Suprapubic skin (tissue), 3 donors: ENCODE data around the gene DIAPH3.

ENCODE experiments used
- EP300 ChIP-seq: sonication (generic); formaldehyde crosslinking; IDR thresholded peaks from one replicate; pipeline ENCODE4 v1.6.1; 2017; ENCODE audit warnings: antibody characterized with exemption
- POLR2A ChIP-seq, 2 donors: fragments of 450-650 bp; IDR thresholded peaks; one replicate each; pipeline ENCODE4 v1.6.1; 2017; ENCODE audit warnings: antibody characterized with exemption in 2 of 2, mild to moderate bottlenecking in 2 of 2, moderate library complexity in 2 of 2
- TF ChIP-seq, protein P1 (sequence below), 2 donors: fragments of 200-600 bp in 1 of 2; fragments of 450-650 bp in 1 of 2; sonication (generic) in 1 of 2; IDR thresholded peaks; one replicate each; pipeline ENCODE4 v1.5.1; 2016 to 2019; ENCODE audit warnings: antibody characterized with exemption in 2 of 2, mild to moderate bottlenecking in 1 of 2, moderate library complexity in 1 of 2

DNA sequence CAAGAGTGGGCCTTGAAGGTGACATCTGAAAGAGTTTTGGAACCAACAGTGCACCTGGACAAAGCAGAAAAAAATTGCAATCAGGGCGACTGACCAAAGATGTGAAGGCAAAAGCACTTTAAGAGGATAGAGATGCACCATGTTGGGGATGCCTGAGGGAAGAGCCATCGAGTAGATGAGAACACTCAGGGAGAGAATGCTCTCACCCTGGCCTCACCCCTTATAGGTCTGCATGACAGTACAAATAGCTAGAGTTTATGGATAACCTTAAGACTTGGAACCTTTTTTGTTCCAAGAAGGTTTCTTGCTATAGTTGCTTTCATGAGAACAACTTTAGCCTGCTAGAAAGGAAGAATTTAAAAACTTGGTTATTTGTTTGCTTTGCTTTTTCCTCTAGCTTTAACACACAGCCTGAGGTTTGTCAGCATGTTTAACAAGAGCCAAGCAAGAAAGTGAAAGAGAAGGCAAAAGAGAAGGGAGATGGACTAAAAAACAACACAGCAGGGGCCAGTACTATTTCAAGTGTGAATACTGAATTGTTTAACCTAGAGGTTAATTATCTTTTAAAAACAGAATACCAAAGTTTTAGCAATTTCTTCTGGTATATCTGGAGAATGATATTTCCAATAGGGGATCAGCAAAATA, 418.9 kb downstream of the DIAPH3 start:
- TF ChIP-seq, protein P1, sequence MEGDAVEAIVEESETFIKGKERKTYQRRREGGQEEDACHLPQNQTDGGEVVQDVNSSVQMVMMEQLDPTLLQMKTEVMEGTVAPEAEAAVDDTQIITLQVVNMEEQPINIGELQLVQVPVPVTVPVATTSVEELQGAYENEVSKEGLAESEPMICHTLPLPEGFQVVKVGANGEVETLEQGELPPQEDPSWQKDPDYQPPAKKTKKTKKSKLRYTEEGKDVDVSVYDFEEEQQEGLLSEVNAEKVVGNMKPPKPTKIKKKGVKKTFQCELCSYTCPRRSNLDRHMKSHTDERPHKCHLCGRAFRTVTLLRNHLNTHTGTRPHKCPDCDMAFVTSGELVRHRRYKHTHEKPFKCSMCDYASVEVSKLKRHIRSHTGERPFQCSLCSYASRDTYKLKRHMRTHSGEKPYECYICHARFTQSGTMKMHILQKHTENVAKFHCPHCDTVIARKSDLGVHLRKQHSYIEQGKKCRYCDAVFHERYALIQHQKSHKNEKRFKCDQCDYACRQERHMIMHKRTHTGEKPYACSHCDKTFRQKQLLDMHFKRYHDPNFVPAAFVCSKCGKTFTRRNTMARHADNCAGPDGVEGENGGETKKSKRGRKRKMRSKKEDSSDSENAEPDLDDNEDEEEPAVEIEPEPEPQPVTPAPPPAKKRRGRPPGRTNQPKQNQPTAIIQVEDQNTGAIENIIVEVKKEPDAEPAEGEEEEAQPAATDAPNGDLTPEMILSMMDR (IDR thresholded peaks at IDR 0.05): no peak
- no peak for TF ChIP-seq POLR2A (IDR thresholded peaks at IDR 0.05)
- no peak for TF ChIP-seq EP300
